GM18868 (cell line): Measurements from ENCODE around the gene FAM186B.

Experiments used
- ATAC-seq: cut with Tn5 transposase; IDR thresholded peaks from one replicate; pipeline ENCODE4 v1.9.1; 2021; ENCODE audit warnings: mild to moderate bottlenecking, moderate library complexity; ENCODE audit not compliant: unreplicated experiment

FAM186B gene

GRCh38 chr12:49540229-49541139 is 65.0 kb downstream of the FAM186B start:
- ATAC-seq, result no peak

GRCh38 chr12:49539406-49540228 is 65.8 kb downstream of the FAM186B start:
- no peak for ATAC-seq

- ATAC-seq, result peak; percentile 74
Observed at GRCh38 chr12:49538510-49539403, 66.7 kb downstream of the FAM186B start, which contains the start of gene KCNH3. Gene KCNH3 (plus strand): TSS chr12:49539030. CDS start chr12:49539417, 387 bp downstream.

- no peak for ATAC-seq
Observed at GRCh38 chr12:49537752-49538509, 67.5 kb downstream of the FAM186B start.
